MM.1S (cell line): ENCODE data around the gene AP1G1.

ENCODE experiments used
- DNase-seq: peaks from one replicate; pipeline ENCODE4 v3.0.0-alpha.2; 2015
- H2AFZ ChIP-seq: fragments of 300-600 bp; sonication (generic); 2 replicates; pipeline ENCODE4 v1.6.0; 2016; ENCODE audit warnings: antibody characterized with exemption, low read length
- H3F3A ChIP-seq: fragments of 300-600 bp; sonication (generic); 2 replicates; pipeline ENCODE4 v1.6.1; 2016; ENCODE audit warnings: mild to moderate bottlenecking, antibody characterized with exemption, low read length, moderate library complexity, mixed read lengths; ENCODE audit not compliant: insufficient read depth
- H3K27ac ChIP-seq: fragments of 300-600 bp; sonication (generic); 2 replicates; pipeline ENCODE4 v1.5.1; 2016; ENCODE audit warnings: mild to moderate bottlenecking, low read length
- H3K27me3 ChIP-seq: fragments of 300-600 bp; sonication (generic); replicated peaks from 2 replicates; pipeline ENCODE4 v1.6.0; 2016; ENCODE audit warnings: low read length; ENCODE audit not compliant: insufficient read depth
- H3K36me3 ChIP-seq: fragments of 300-600 bp; sonication (generic); replicated peaks from 2 replicates; pipeline ENCODE4 v1.6.1; 2016; ENCODE audit warnings: mild to moderate bottlenecking, low read length, mixed read lengths; ENCODE audit not compliant: insufficient read depth
- H3K4me1 ChIP-seq: fragments of 300-600 bp; sonication (generic); 2 replicates; pipeline ENCODE4 v1.6.1; 2016; ENCODE audit warnings: low read length, mixed read lengths
- H3K4me2 ChIP-seq: fragments of 300-600 bp; sonication (generic); 2 replicates; pipeline ENCODE4 v1.6.0; 2016; ENCODE audit warnings: low read depth, low read length
- H3K4me3 ChIP-seq: fragments of 300-600 bp; sonication (generic); 2 replicates; pipeline ENCODE4 v1.5.1; 2016; ENCODE audit warnings: low read length, mixed read lengths
- H3K79me2 ChIP-seq: fragments of 300-600 bp; sonication (generic); 2 replicates; pipeline ENCODE4 v1.6.1; 2016; ENCODE audit warnings: mixed run types, low read length, mixed read lengths
- H3K9ac ChIP-seq: fragments of 300-600 bp; sonication (generic); 2 replicates; pipeline ENCODE4 v1.6.1; 2016; ENCODE audit warnings: low read length, mixed read lengths
- H3K9me2 ChIP-seq: fragments of 300-600 bp; sonication (generic); replicated peaks from 2 replicates; pipeline ENCODE4 v1.6.1; 2016; ENCODE audit warnings: mild to moderate bottlenecking, low read length, mixed read lengths; ENCODE audit not compliant: insufficient read depth
- H3K9me3 ChIP-seq: fragments of 300-600 bp; sonication (generic); replicated peaks from 2 replicates; pipeline ENCODE4 v1.6.1; 2016; ENCODE audit warnings: mild to moderate bottlenecking, low read length, mixed read lengths; ENCODE audit not compliant: insufficient read depth
- H4K20me1 ChIP-seq: fragments of 300-600 bp; sonication (generic); 2 replicates; pipeline ENCODE4 v1.6.1; 2016; ENCODE audit warnings: mild to moderate bottlenecking, low read length, moderate library complexity, mixed read lengths; ENCODE audit not compliant: insufficient read depth
- EZH2 ChIP-seq: fragments of 300-600 bp; sonication (generic); optimal IDR thresholded peaks from 2 replicates; pipeline ENCODE3; 2017; ENCODE audit warnings: low read depth, mild to moderate bottlenecking, antibody characterized with exemption, low read length, mixed read lengths
- EZH2phosphoT487 ChIP-seq: fragments of 300-600 bp; sonication (generic); IDR thresholded peaks from 2 replicates; pipeline ENCODE4 v1.6.1; 2018; ENCODE audit warnings: antibody characterized with exemption, low read length
- TF ChIP-seq, protein P1 (sequence below): fragments of 300-600 bp; sonication (generic); IDR thresholded peaks from 2 replicates; pipeline ENCODE4 v1.5.1; 2016; ENCODE audit warnings: antibody characterized with exemption, low read length, mixed read lengths

The AP1G1 gene

DNA sequence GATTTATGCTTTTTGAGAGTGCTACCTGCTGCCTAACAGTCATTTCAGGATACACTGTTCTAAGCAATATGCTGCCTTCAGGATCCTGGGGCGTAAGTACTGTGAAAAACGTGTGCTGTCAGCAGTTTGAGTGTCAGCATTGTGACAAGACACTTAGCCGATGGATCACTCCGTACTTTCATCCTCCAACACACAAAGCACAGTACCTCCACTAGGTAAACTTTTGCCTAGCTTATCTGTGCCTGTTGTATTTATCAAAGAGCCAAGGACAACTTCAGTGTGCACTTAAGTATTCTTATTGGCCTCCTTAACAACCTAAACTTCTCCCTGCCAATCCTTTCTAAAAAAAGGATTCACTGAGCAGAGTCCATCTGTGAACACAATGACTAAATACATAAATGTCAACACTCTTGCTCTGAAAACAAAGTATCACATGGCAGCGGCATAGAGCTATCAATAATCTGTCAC is 50.3 kb downstream of the AP1G1 start:
- no peaks in the 10 kb centered on the region for H3K9me3 ChIP-seq
- TF ChIP-seq, protein P1, sequence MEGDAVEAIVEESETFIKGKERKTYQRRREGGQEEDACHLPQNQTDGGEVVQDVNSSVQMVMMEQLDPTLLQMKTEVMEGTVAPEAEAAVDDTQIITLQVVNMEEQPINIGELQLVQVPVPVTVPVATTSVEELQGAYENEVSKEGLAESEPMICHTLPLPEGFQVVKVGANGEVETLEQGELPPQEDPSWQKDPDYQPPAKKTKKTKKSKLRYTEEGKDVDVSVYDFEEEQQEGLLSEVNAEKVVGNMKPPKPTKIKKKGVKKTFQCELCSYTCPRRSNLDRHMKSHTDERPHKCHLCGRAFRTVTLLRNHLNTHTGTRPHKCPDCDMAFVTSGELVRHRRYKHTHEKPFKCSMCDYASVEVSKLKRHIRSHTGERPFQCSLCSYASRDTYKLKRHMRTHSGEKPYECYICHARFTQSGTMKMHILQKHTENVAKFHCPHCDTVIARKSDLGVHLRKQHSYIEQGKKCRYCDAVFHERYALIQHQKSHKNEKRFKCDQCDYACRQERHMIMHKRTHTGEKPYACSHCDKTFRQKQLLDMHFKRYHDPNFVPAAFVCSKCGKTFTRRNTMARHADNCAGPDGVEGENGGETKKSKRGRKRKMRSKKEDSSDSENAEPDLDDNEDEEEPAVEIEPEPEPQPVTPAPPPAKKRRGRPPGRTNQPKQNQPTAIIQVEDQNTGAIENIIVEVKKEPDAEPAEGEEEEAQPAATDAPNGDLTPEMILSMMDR: no peak
- no peak for TF ChIP-seq EZH2phosphoT487
- TF ChIP-seq EZH2: no peak
- H3K9me2 ChIP-seq: no peaks in the 10 kb centered on the region
- H3K27me3 ChIP-seq: no peaks in the 10 kb centered on the region
- peaks cover 6% of the 10 kb centered on the region; the same call in 1 of the 2 replicates for H3K79me2 ChIP-seq
- no peak overlapping the region for H3K9ac ChIP-seq
- H3K4me2 ChIP-seq: no peak overlapping the region
- no peak for DNase-seq
- H3K36me3 ChIP-seq: peaks cover 6% of the 10 kb centered on the region; the same call in 1 of the 2 replicates
- H2AFZ ChIP-seq: no peak overlapping the region
- no peaks in the 10 kb centered on the region for H4K20me1 ChIP-seq
- no peaks in the 10 kb centered on the region; the same call in 1 of the 2 replicates for H3K4me1 ChIP-seq
- H3K27ac ChIP-seq: no peak overlapping the region
- H3F3A ChIP-seq: no peaks in the 10 kb centered on the region
- no peak overlapping the region for H3K4me3 ChIP-seq

GRCh38 chr16:71754652-71755051 is 54.0 kb downstream of the AP1G1 start:
- DNase-seq: no peak
- TF ChIP-seq EZH2phosphoT487: no peak
- Histone ChIP-seq H4K20me1 (no peaks in the 10 kb centered on the region), H3K27me3 (no peaks in the 10 kb centered on the region), H3K9me2 (no peaks in the 10 kb centered on the region), H3K9me3 (no peaks in the 10 kb centered on the region), H3F3A (no peaks in the 10 kb centered on the region), H3K4me1 (no peaks in the 10 kb centered on the region; the same call in 1 of the 2 replicates), H3K4me3 (no peak overlapping the region), H3K79me2 (peaks cover 7% of the 10 kb centered on the region; the same call in 1 of the 2 replicates), H3K36me3 (peaks cover 7% of the 10 kb centered on the region; the same call in 1 of the 2 replicates), H3K4me2 (no peak overlapping the region), H3K27ac (no peak overlapping the region), H2AFZ (no peak overlapping the region), H3K9ac (no peak overlapping the region)

DNA sequence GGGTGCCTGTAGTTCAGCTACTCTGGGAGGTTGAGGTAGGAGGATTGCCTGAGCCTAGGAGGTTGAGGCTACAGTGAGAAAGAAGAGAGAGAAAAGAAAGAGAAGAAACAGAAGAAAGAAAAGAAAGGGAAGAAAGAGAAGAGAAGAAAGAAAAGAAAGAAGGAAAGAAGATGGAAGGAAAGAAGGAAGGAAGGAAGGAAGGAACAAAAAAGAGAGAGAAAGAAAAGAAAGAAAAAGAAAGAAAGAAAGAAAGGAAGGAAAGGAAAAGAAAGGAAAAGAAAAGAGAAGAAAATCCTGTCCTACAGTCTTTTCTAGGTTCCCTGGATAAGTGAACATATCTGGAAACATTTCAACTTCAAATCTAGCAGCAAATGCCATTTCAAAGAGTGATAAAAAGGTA is 54.5 kb downstream of the AP1G1 start:
- Histone ChIP-seq H3K9ac (no peak overlapping the region), H3F3A (no peaks in the 10 kb centered on the region), H3K4me1 (no peaks in the 10 kb centered on the region; the same call in 1 of the 2 replicates), H3K9me2 (no peaks in the 10 kb centered on the region), H3K4me3 (no peak overlapping the region), H3K27ac (no peak overlapping the region), H3K36me3 (peaks cover 7% of the 10 kb centered on the region; the same call in 1 of the 2 replicates), H3K79me2 (peaks cover 7% of the 10 kb centered on the region; the same call in 1 of the 2 replicates), H2AFZ (no peak overlapping the region), H3K4me2 (no peak overlapping the region), H4K20me1 (no peaks in the 10 kb centered on the region), H3K27me3 (no peaks in the 10 kb centered on the region), H3K9me3 (no peaks in the 10 kb centered on the region)
- DNase-seq: no peak
- TF ChIP-seq, protein P1: no peak
- no peak for TF ChIP-seq EZH2phosphoT487
- TF ChIP-seq EZH2: no peak

DNA sequence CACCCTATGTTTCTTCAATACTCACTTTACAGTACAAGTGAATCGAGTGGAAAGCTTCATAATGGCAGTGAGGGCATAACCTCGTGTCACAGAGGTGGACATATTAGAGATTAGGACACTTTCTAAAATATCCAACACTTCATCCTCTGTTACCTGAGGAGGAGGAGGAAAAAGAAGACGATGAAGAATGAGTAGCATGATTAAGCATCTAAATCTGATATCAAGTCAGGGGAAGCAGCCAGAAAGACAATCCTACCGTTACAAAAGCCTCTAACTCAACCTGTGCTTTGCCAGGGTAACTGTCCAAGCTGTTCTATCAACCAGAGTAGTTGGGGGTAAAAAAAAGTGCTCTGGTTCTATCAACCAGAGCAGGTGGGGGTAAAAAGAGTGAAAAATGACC is 60.4 kb downstream of the AP1G1 start:
- DNase-seq: no peak
- H4K20me1 ChIP-seq: no peaks in the 10 kb centered on the region; the same call in 1 of the 2 replicates
- no peak overlapping the region for H3K27ac ChIP-seq
- no peaks in the 10 kb centered on the region for H3K9me2 ChIP-seq
- no peak overlapping the region for H2AFZ ChIP-seq
- H3K79me2 ChIP-seq: no peaks in the 10 kb centered on the region
- H3K36me3 ChIP-seq: peaks cover under 1% of the 10 kb centered on the region; the same call in 1 of the 2 replicates
- H3K4me1 ChIP-seq: no peaks in the 10 kb centered on the region
- H3F3A ChIP-seq: 0 out of 2 replicates have a peak, but pooled peaks cover 5% of the 10 kb centered on the region
- H3K9ac ChIP-seq: no peak overlapping the region
- no peak for TF ChIP-seq EZH2
- TF ChIP-seq EZH2phosphoT487: no peak
- TF ChIP-seq, protein P1: no peak
- H3K27me3 ChIP-seq: no peaks in the 10 kb centered on the region
- H3K4me3 ChIP-seq: no peak overlapping the region
- H3K9me3 ChIP-seq: no peaks in the 10 kb centered on the region
- no peak overlapping the region for H3K4me2 ChIP-seq
